ENCODE data around the gene ADAMTSL5. TPM values are rescaled to one million over a fixed set of nuclear protein-coding genes. Genes with fewer than 3 reads are reported as not detected.
"Not testable (repeated sequence)": the region's sequence is repeated elsewhere in the genome, so short reads cannot be mapped to it uniquely, and the experiment has no call there.

The ADAMTSL5 gene
- total RNA-seq, 4 donors from 2014 or later, result 13.5 to 20.8 (median 18.8) TPM

- TF ChIP-seq CTCF (IDR thresholded peaks at IDR 0.05) (no peak), POLR2A (IDR thresholded peaks at IDR 0.05) (no peak)
- Histone ChIP-seq H3K4me3 (no peak overlapping the region), H3K36me3 (no peaks in the 10 kb centered on the region), H3K4me1 (peaks cover 0 to 6% (median 0%) of the 10 kb centered on the region in 3 donors), H3K9me3 (no peaks in the 10 kb centered on the region), H3K27ac (no peak overlapping the region), H3K27me3 (peaks cover 0 to 63% (median 0%) of the 10 kb centered on the region in 4 donors)
- 44% methylated on average over 1 of the region's 14 CpGs; no CpG with 5 or more reads in 1 of the 2 donors for WGBS, 2 donors
- intact Hi-C loops (cut with DNase I), result no loop called here
- DNase-seq, result no peak
Observed at GRCh38 chr19:1534972-1535371, 22.2 kb upstream of the ADAMTSL5 start.

- WGBS, 2 donors, result 67 to 92% methylated on average over 1 to 3 of the region's 23 CpGs
- Histone ChIP-seq H3K36me3 (no peaks in the 10 kb centered on the region), H3K9me3 (no peaks in the 10 kb centered on the region), H3K27me3 (peaks cover 0 to 68% (median 0%) of the 10 kb centered on the region in 4 donors), H3K4me3 (no peak overlapping the region), H3K4me1 (peaks cover 0 to under 1% (median 0%) of the 10 kb centered on the region in 3 donors), H3K27ac (no peak overlapping the region)
- TF ChIP-seq POLR2A (IDR thresholded peaks at IDR 0.05) (no peak), CTCF (IDR thresholded peaks at IDR 0.05) (no peak)
- intact Hi-C loops (cut with DNase I), result no loop called here
- no peak for DNase-seq
Observed at GRCh38 chr19:1533510-1534150, 20.8 kb upstream of the ADAMTSL5 start.

DNA sequence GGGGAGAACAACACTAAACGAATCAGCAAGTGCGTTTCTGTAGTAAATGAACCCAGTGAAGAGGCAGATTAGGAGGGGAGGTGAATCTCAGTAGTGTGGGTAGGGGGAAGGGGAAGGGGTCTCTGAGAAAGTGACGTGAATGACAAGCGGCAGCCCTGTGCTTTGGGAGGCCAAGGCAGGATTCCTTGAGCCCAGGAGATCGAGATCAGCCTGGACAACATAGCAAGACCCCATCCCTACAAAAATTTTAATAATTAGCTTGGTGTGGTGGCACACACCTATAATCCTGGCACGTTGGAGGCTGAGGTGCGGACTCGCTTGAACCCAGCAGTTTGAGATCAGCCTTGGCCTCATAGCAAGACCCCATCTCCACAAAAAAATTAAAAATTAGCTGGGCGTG, 19.2 kb upstream of the ADAMTSL5 start:
- Histone ChIP-seq H3K27ac (no peak overlapping the region), H3K4me3 (no peak overlapping the region), H3K27me3 (peaks cover 0 to 66% (median 0%) of the 10 kb centered on the region in 4 donors), H3K4me1 (no peaks in the 10 kb centered on the region), H3K9me3 (no peaks in the 10 kb centered on the region), H3K36me3 (no peaks in the 10 kb centered on the region)
- intact Hi-C loops (cut with DNase I), result no loop called here
- DNase-seq, result no peak
- 82 to 83% methylated on average over 8 to 9 of the region's 9 CpGs for WGBS, 2 donors
- no peak for TF ChIP-seq POLR2A (IDR thresholded peaks at IDR 0.05)
- TF ChIP-seq CTCF (IDR thresholded peaks at IDR 0.05), result no peak

GRCh38 chr19:1531587-1531986, 18.8 kb upstream of the ADAMTSL5 start:
- no peak for DNase-seq
- Histone ChIP-seq H3K4me3 (no peak overlapping the region), H3K4me1 (no peaks in the 10 kb centered on the region), H3K27ac (no peak overlapping the region), H3K9me3 (no peaks in the 10 kb centered on the region), H3K27me3 (peaks cover 0 to 69% (median 0%) of the 10 kb centered on the region in 4 donors), H3K36me3 (no peaks in the 10 kb centered on the region)
- intact Hi-C loops (cut with DNase I), result no loop called here
- TF ChIP-seq CTCF (IDR thresholded peaks at IDR 0.05) (no peak), POLR2A (IDR thresholded peaks at IDR 0.05) (no peak)
- WGBS, 2 donors, result 73 to 96% methylated on average over 2 to 7 of the region's 11 CpGs

DNA sequence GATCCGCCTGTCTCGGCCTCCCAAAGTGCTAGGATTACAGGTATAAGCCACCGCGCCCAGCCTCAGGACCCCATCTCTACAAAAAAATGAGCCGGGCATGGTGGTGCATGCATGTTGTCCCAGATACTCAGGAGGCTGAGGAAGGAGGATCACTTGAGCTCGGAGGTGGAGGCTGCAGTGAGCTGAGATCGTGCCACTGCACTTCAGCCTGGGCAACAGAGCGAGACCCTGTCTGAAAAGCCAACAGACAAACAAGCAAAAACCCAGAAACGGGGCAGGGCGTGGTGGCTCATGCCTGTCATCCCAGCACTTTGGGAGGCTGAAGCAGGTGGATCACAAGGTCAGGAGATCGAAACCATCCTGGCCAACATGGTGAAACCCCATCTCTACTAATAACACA, 18.0 kb upstream of the ADAMTSL5 start:
- DNase-seq; H3K4me1 ChIP-seq; H3K27ac ChIP-seq; H3K4me3 ChIP-seq; H3K36me3 ChIP-seq; intact Hi-C loops (cut with DNase I); H3K9me3 ChIP-seq: not testable (repeated sequence)
- H3K27me3 ChIP-seq, result peaks cover 0 to 76% (median 0%) of the 10 kb centered on the region in 4 donors
- 86% methylated on average over 3 to 7 of the region's 11 CpGs for WGBS, 2 donors

All from esophagus squamous epithelium (tissue), 5 donors.